Dendritic cell treated with granulocyte-macrophage colony-stimulating factor and Interleukin-4, amounts not matched to agents 40 ng/mL and 50 ng/mL, for 4 days (primary cell): ENCODE data around the gene LGALS9.
"Not testable (repeated sequence)": the region's sequence is repeated elsewhere in the genome, so short reads cannot be mapped to it uniquely, and the experiment has no call there.

Experiments used
- H3K27ac Mint-ChIP-seq: one replicate; pipeline ENCODE4 v1.8.0; 2022; ENCODE audit warnings: mild to moderate bottlenecking, mixed read lengths
- H3K27me3 Mint-ChIP-seq: one replicate; pipeline ENCODE4 v1.8.0; 2022; ENCODE audit warnings: mild to moderate bottlenecking, mixed read lengths
- H3K36me3 Mint-ChIP-seq: one replicate; pipeline ENCODE4 v1.8.0; 2022; ENCODE audit warnings: low read depth, mixed read lengths
- H3K4me1 Mint-ChIP-seq: one replicate; pipeline ENCODE4 v1.8.0; 2022; ENCODE audit warnings: low read depth, mixed read lengths
- H3K4me3 Mint-ChIP-seq: one replicate; pipeline ENCODE4 v1.8.0; 2022; ENCODE audit warnings: mild to moderate bottlenecking, moderate library complexity, mixed read lengths
- H3K9me3 Mint-ChIP-seq: one replicate; pipeline ENCODE4 v1.8.0; 2022; ENCODE audit warnings: mixed read lengths
- intact Hi-C: fragments of 100-400 bp; cut with micrococcal nuclease; formaldehyde crosslinking; loops from one replicate; pipeline ENCODE4 v1.15.0; 2022

Gene LGALS9

DNA sequence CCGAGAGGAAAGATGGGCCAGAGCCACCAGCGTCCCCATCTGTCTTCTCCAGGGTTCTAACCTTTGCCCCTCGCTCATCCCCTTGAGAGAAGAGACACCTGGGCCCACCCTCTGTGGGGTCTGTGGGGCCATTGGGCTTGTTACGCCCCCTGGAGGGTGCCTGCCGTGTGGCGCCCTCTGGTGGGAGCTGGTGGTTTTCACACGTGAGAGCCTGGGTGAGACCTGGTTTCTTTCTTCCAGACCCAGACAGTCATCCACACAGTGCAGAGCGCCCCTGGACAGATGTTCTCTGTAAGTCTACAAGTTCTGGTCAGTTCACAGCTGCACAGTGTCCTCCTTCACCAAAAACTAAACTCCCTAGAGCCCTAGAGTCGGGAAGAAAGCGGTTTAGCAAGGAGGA, 14.6 kb downstream of the LGALS9 start:
- H3K9me3 Mint-ChIP-seq, intact Hi-C loops, H3K27me3 Mint-ChIP-seq, H3K27ac Mint-ChIP-seq, H3K4me3 Mint-ChIP-seq: not testable (repeated sequence)
- Mint-ChIP-seq H3K4me1 (peaks cover 37% of the 10 kb centered on the region), H3K36me3 (peaks cover 89% of the 10 kb centered on the region)

DNA sequence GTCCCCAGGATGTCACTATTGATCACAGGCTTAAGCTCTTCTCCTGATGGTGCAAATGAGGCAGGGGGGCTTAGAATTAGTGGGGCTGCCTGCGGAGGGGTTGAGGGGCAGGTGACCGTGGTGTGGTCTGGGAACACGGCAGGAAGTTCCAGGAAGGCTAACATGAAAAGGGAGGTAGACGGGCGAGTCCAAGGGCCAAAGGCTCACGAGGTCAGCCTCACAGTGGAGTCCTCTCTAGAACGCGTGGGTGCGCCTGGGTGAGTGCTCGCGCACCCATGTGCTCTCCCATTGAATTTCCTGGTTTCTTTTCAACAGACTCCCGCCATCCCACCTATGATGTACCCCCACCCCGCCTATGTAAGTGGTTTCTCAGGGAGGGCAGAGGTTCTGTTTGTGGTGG, 15.2 kb downstream of the LGALS9 start:
- Mint-ChIP-seq H3K9me3 (no peaks in the 10 kb centered on the region), H3K27ac (peak overlapping the region; percentile 20), H3K36me3 (peaks cover 83% of the 10 kb centered on the region), H3K4me1 (peaks cover 37% of the 10 kb centered on the region), H3K4me3 (no peak overlapping the region), H3K27me3 (no peaks in the 10 kb centered on the region)
- intact Hi-C loops, result no loop called here

DNA sequence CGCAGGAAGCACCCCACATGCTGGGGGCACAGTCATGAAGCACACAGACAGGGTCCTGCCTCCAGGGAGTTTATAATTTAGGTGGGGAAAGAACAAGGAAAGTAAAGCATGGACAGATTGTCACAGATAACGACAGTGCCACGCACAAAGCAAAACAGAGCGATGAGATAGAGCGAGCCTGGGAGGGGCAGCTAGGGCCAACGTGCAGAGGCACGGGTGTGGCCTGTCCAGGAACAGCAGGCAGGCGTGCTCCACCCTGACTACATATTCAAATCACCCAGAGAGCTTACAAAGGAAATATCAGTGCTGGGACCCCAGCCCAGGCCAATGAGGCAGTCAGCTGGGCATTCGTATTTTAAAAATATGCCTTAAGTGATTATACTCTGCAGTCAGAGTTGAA, 16.8 kb downstream of the LGALS9 start:
- peaks cover 37% of the 10 kb centered on the region for H3K4me1 Mint-ChIP-seq
- no peak overlapping the region for H3K27ac Mint-ChIP-seq
- no peak overlapping the region for H3K4me3 Mint-ChIP-seq
- peaks cover 68% of the 10 kb centered on the region for H3K36me3 Mint-ChIP-seq
- no peaks in the 10 kb centered on the region for H3K27me3 Mint-ChIP-seq
- intact Hi-C loops, result no loop called here
- H3K9me3 Mint-ChIP-seq, result no peaks in the 10 kb centered on the region

DNA sequence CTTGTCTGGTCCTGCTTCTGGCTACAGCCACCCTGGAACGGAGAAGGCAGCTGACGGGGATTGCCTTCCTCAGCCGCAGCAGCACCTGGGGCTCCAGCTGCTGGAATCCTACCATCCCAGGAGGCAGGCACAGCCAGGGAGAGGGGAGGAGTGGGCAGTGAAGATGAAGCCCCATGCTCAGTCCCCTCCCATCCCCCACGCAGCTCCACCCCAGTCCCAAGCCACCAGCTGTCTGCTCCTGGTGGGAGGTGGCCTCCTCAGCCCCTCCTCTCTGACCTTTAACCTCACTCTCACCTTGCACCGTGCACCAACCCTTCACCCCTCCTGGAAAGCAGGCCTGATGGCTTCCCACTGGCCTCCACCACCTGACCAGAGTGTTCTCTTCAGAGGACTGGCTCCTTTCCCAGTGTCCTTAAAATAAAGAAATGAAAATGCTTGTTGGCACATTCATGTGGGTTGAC, 18.2 kb downstream of the LGALS9 start:
- H3K27me3 Mint-ChIP-seq, H3K9me3 Mint-ChIP-seq, H3K4me3 Mint-ChIP-seq, intact Hi-C loops: not testable (repeated sequence)
- peak overlapping the region; percentile 16 for H3K27ac Mint-ChIP-seq
- H3K36me3 Mint-ChIP-seq, result peaks cover 54% of the 10 kb centered on the region
- peaks cover 35% of the 10 kb centered on the region for H3K4me1 Mint-ChIP-seq

DNA sequence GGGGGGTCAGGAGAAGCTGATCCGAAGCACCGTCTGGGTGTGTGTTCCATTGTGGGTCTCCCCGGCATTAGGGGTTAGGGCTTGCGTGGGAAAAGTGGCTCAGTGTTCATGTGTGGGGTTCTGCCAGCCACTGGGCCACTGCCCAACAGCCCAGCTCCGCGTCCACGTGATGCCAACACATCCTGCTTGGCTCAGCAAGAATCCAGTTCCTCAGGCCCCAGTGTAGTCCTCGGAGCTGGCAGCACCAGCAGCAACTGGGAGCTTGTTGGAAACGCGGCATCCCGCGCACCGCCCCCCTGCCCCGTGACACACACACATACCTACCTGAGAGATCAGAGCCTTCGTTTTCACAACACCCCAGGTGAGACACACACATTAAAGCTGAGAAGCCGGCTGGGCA, 18.9 kb downstream of the LGALS9 start:
- H3K9me3 Mint-ChIP-seq, result no peaks in the 10 kb centered on the region
- H3K4me1 Mint-ChIP-seq, result peaks cover 32% of the 10 kb centered on the region
- H3K36me3 Mint-ChIP-seq, result peaks cover 46% of the 10 kb centered on the region
- H3K27me3 Mint-ChIP-seq, result no peaks in the 10 kb centered on the region
- H3K4me3 Mint-ChIP-seq, result no peak overlapping the region
- peak overlapping the region; percentile 16 for H3K27ac Mint-ChIP-seq
- intact Hi-C loops, result loop anchor here (5.0 kb wide), 1 partner anchor 232 kb away; no protein-coding TSS in a partner anchor

DNA sequence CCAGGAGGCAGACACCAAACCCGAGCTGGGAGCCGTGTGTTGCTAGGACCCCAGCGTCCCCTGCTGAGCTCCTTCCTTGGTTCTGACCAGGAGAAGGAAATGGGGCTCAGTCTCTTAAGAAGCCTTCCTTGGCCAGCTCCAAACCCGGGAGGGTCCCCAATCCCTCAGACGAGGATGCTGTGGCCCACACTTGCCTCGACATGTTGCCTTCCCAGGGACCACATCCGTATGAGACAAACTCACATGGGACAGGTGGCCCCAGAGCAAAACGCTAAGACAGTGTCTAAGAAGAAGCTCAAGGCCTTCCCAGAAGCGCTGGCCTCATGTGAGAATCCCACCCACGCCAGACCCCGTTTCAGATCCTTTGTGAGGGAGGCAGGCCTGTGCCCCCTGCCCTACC, 19.8 kb downstream of the LGALS9 start:
- intact Hi-C loops, result loop anchor here (1.0 to 5.0 kb wide), 2 partner anchors 48 to 231 kb away; no protein-coding TSS in a partner anchor
- Mint-ChIP-seq H3K4me1 (peaks cover 32% of the 10 kb centered on the region), H3K4me3 (no peak overlapping the region), H3K36me3 (peaks cover 44% of the 10 kb centered on the region), H3K27ac (no peak overlapping the region), H3K27me3 (no peaks in the 10 kb centered on the region), H3K9me3 (no peaks in the 10 kb centered on the region)

DNA sequence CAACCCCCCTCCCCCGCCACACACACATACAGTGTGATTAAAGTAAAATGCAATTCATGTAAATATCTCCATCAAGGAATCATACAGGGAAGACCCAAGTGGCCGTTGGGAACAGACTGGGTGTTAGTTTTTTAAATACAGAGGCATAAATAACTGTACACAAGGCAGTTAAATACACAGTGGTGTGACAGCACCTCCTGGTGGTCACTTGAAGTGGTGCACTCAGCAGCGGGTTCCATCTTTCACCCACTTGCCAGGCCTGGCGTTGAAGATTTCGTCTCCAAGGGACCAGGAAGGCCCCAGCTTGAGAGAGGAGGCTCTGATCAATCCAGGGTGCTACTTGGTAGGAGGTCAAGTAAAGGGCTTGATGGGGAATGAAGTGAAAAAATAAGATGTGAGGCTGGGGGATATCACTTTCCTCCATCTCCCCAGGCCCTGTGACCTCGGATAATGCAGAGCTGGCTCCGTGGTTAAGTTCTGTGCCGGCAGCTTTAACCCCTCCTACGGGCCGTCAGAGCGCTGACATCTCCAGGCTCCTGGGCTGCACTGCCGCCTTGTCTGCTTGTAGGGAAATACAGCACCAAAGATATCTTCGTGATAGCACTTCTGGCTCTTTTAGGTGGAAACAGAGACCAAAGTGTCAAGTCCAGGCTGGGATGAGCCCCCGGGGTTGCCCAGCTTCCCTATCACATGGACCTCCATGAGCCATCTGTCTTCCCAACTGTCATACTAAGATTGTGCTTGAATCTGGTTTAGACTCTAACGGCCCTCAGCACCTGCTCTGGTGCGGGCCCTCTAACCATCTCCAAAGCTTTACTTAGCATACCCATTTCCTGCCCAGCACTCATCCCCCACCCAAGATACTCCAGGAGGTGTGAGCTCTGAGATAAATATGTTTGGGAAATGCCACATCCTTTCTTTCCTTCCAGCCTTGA, 20.7 kb downstream of the LGALS9 start:
- intact Hi-C loops, result loop anchor here (1.0 to 5.0 kb wide), 2 partner anchors 48 to 231 kb away; no protein-coding TSS in a partner anchor
- Mint-ChIP-seq H3K27ac (no peak overlapping the region), H3K9me3 (no peaks in the 10 kb centered on the region), H3K4me3 (no peak overlapping the region), H3K4me1 (peaks cover 28% of the 10 kb centered on the region), H3K36me3 (peaks cover 35% of the 10 kb centered on the region), H3K27me3 (no peaks in the 10 kb centered on the region)

DNA sequence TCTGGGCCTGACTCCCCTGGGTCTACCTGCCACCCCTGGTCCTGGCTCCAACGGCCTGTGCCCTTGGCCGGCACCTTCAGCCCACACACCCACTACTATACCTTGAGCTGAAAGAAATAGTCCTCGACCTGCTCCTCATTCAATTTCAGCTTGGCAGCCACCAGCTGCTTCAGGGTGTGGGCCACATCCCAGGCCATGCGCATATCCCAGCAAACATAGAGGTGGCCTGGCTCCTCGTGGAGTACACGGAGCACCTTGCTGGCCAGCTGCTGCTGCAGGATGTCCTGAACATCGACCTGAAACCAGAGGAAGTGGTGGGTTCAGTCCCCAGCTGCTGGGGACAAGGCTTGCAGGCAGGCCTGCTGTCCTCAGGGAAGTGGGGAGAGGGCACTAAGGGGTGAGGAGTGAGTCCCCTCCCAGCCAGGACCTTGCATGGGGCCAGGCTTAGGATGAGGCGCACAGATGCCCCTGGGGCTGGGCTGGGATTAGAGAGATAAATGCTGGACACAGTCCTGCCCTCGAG, 22.5 kb downstream of the LGALS9 start:
- intact Hi-C loops, result loop anchor here (5.0 kb wide), 1 partner anchor 229 kb away; no protein-coding TSS in a partner anchor
- H3K27me3 Mint-ChIP-seq, H3K27ac Mint-ChIP-seq, H3K9me3 Mint-ChIP-seq, H3K4me3 Mint-ChIP-seq: not testable (repeated sequence)
- Mint-ChIP-seq H3K4me1 (peaks cover 15% of the 10 kb centered on the region), H3K36me3 (peaks cover 17% of the 10 kb centered on the region)

DNA sequence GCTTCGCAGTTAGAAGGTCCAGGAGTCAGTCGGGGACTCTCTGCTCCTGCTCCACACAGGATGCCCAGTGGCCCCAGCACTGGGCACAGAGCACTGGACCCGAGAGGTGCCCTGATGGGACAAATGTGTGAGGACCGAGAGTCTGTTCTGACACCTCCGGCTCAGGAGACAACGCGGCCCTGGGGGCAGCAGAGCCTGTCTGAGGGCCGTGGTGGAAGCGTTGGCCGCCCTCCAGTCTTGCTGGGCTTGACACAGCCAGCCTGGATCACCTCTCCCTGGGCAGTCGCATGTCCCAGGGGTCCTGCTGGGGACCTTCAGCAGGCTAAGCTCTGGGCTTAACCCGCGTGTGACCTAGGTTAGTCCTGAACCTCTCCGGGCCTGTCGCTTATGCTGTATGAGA, 23.1 kb downstream of the LGALS9 start:
- Mint-ChIP-seq H3K27ac (no peak overlapping the region), H3K27me3 (no peaks in the 10 kb centered on the region), H3K4me1 (peaks cover 11% of the 10 kb centered on the region), H3K4me3 (no peak overlapping the region), H3K9me3 (no peaks in the 10 kb centered on the region), H3K36me3 (peaks cover 11% of the 10 kb centered on the region)
- intact Hi-C loops, result loop anchor here (5.0 kb wide), 1 partner anchor 228 kb away; no protein-coding TSS in a partner anchor

DNA sequence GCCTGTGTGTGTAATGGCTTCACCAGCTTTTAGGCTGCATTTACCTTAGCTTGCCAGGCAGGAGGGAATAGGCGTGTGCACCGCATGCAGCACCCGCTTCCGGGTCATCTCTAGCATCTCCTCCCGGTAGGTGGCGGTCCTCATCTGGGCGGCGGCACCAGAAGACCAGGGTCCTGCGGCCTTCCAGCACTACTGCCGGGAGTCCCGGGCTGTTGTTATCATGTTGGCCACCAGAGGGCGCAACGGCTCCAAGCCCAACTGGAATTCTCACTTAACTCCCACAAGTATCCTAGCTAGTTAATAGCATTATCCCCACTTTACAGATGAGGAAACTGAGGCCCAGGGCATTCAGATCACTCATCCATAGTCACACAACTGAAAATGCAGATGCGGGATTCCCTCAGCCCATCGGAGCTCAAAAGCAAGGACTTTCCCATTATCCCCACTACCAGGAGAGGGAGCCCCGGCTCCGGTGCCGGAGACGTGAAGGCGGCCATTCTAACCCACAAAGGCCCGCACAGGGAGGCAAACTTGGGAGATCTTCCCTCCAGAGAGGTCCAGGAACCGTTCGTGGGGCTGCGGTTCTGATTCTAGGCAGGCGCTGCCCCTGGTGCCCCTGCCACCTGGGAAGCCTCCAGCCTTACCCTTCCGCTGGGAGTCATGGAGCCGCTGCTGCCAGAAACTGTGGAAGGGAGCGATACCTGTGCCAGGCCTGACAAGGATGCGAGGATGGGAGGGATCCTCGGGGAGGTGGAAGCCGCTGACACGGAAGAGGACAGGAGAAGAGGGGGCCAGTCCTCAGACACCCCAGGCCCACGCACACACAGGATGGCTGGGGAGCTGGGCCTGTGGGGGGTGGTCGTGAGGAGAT, 23.9 kb downstream of the LGALS9 start:
- H3K4me1 Mint-ChIP-seq, result peaks cover 4% of the 10 kb centered on the region

DNA sequence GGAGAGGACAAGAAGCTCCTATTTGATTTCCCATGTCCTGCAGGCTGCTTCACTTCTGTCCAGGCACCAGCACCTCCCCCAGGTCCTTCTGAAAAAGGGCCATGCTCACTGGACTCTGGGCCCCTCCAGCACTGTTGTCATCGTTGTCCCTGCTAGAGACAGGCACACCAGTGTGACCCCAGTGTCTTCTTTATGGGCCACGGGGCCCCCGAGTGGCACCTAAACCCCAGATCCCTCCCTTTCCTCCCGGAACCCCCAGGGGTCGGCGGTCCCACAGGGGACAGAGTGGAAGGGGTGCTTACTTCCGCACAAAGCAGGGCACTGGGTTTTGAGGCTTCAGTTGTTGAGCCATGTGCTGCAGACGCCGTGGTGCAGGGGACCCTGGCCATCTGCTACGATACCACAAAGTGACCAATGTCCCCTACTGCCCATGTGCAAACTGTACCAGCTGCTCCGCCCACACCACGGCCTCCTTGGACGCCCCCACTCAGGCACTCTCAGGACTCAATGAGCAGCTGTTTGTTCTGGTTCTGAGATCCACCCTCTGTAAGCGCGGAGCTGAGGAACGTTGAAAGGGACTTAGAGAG, 24.6 kb downstream of the LGALS9 start:
- not testable (repeated sequence) for H3K27me3 Mint-ChIP-seq, H3K9me3 Mint-ChIP-seq, H3K4me3 Mint-ChIP-seq, H3K4me1 Mint-ChIP-seq, H3K36me3 Mint-ChIP-seq, H3K27ac Mint-ChIP-seq
- intact Hi-C loops, result loop anchor here (1.0 kb wide), 1 partner anchor 105 kb away; no protein-coding TSS in a partner anchor

More for the DNA sequence above, 23.9 kb downstream of the LGALS9 start:
- Mint-ChIP-seq H3K27me3 (no peaks in the 10 kb centered on the region), H3K4me3 (no peak overlapping the region), H3K36me3 (peaks cover 4% of the 10 kb centered on the region), H3K9me3 (no peaks in the 10 kb centered on the region), H3K27ac (no peak overlapping the region)
- intact Hi-C loops, result loop anchor here (1.0 to 5.0 kb wide), 2 partner anchors 105 to 227 kb away; no protein-coding TSS in a partner anchor

DNA sequence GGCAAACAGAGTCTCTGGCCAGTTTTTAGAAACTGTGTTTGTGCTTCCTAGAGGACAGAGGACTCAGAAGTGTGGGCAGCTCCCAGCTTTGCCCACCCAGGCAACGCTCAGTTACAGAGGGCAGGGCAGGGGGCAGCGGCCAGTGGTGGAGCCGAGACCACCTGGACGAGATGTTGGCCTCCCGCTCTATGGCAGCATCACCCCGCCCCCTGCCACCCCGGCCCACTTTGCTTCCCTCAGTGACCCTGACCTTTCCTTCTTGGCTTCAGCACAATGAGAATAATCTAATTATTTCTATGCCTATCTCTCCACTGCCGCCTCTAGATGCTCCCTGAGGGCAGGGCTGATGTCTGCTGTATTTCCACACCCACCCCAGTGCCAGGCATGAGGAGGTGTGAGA, 25.6 kb downstream of the LGALS9 start:
- H3K4me1 Mint-ChIP-seq, result not testable (repeated sequence)

DNA sequence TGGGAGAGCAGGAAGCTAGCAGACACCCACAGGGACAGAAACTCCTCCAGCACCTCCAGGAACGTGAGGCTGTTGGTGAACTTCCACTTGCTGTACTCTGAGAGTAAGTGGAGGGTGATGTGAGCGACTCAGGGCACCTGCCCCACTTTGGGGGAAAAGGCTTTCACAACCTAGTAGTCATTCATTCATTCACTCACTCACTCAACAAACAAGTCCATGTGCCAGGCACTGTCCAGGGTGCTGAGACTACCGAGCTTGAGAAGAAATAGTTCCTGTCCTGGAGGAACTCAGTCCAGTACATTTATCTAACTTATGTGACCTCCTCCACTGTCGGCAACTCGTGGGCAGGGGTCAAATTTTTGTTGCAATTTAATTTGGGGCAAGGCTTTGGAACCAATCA, 26.6 kb downstream of the LGALS9 start:
- intact Hi-C loops, result no loop called here
- Mint-ChIP-seq H3K27ac (no peak overlapping the region), H3K36me3 (no peaks in the 10 kb centered on the region), H3K4me1 (no peaks in the 10 kb centered on the region), H3K27me3 (peaks cover 3% of the 10 kb centered on the region), H3K4me3 (no peak overlapping the region), H3K9me3 (no peaks in the 10 kb centered on the region)

More for the DNA sequence above, 25.6 kb downstream of the LGALS9 start:
- intact Hi-C loops, H3K27ac Mint-ChIP-seq, H3K9me3 Mint-ChIP-seq, H3K4me3 Mint-ChIP-seq, H3K27me3 Mint-ChIP-seq, H3K36me3 Mint-ChIP-seq: not testable (repeated sequence)
